A673 (cell line): Measurements from ENCODE around the gene PRUNE2. TPM values are rescaled to one million over a fixed set of nuclear protein-coding genes. Genes with fewer than 3 reads are reported as not detected.

Experiments used
- BruUV-seq: library from RNA; stranded (reverse); fragments of 400-500 nt; replicated peaks from 2 replicates; lab custom pipeline; 2021; lab: Mats Ljungman, UMichigan
- CTCF ChIA-PET: fragments of 300-600 bp; sonication (Branson Sonifier 250); formaldehyde crosslinking; loops from one replicate; lab custom pipeline; 2022; ENCODE audit warnings: antibody characterized with exemption; lab: Charles Lee
- POLR2A ChIA-PET: fragments of 300-600 bp; sonication (Branson Sonifier 250); formaldehyde crosslinking; loops from one replicate; lab custom pipeline; 2022; ENCODE audit warnings: antibody characterized with exemption; ENCODE audit not compliant: low non-redundant PET; lab: Charles Lee
- DNase-seq: peaks from one replicate; pipeline ENCODE4 v3.0.0-alpha.2; 2015; ENCODE audit warnings: low spot score
- H3K27ac ChIP-seq: fragments of 200-600 bp; sonication (generic); 2 replicates; pipeline ENCODE4 v1.5.1; 2016; ENCODE audit warnings: mixed run types, low read depth, mild to moderate bottlenecking, mixed read lengths, antibody characterized with exemption, low read length; ENCODE audit not compliant: poor library complexity, severe bottlenecking
- H3K27me3 ChIP-seq: fragments of 200-600 bp; sonication (generic); replicated peaks from 2 replicates; pipeline ENCODE4 v1.6.1; 2017; ENCODE audit warnings: mixed run types, low read depth, mild to moderate bottlenecking, mixed read lengths, antibody characterized with exemption, low read length; ENCODE audit not compliant: insufficient read depth, poor library complexity
- H3K36me3 ChIP-seq: fragments of 200-600 bp; sonication (generic); 2 replicates; pipeline ENCODE4 v1.6.1; 2016; ENCODE audit warnings: mixed run types, mild to moderate bottlenecking, mixed read lengths, antibody characterized with exemption, low read length; ENCODE audit not compliant: insufficient read depth, poor library complexity, severe bottlenecking
- H3K4me1 ChIP-seq: fragments of 200-600 bp; sonication (generic); 2 replicates; pipeline ENCODE4 v1.6.1; 2017; ENCODE audit warnings: mixed run types, mild to moderate bottlenecking, mixed read lengths, antibody characterized with exemption, low read length; ENCODE audit not compliant: insufficient read depth, poor library complexity, severe bottlenecking
- H3K4me3 ChIP-seq: fragments of 200-600 bp; sonication (generic); 2 replicates; pipeline ENCODE4 v1.5.1; 2016; ENCODE audit warnings: low read depth, mixed run types, mild to moderate bottlenecking, mixed read lengths, low read length; ENCODE audit not compliant: poor library complexity, severe bottlenecking
- H3K9me3 ChIP-seq: fragments of 200-600 bp; sonication (generic); 2 replicates; pipeline ENCODE4 v1.6.1; 2016; ENCODE audit warnings: mixed run types, low read depth, mild to moderate bottlenecking, mixed read lengths, antibody characterized with exemption, low read length; ENCODE audit not compliant: poor library complexity, severe bottlenecking
- CTCF ChIP-seq: fragments of 300-800, 200-600 bp; sonication (generic); conservative IDR thresholded peaks from 2 replicates; pipeline ENCODE4 v1.5.1; 2017; ENCODE audit warnings: low read depth, mild to moderate bottlenecking, antibody characterized with exemption, low read length, moderate library complexity, mixed read lengths
- EZH2 ChIP-seq: fragments of 200-600 bp; sonication (generic); IDR thresholded peaks from 2 replicates; pipeline ENCODE4 v1.6.1; 2017; ENCODE audit warnings: borderline replicate concordance, low read depth, mild to moderate bottlenecking, mixed read lengths, antibody characterized with exemption, low read length; ENCODE audit not compliant: poor library complexity, severe bottlenecking
- intact Hi-C: fragments of 100-400 bp; cut with micrococcal nuclease; formaldehyde crosslinking; loops from one replicate; pipeline ENCODE4 v1.10.0; 2022; ENCODE audit not compliant: unreplicated experiment
- total RNA-seq: library from RNA; stranded (reverse); gene quantifications from 2 replicates; pipeline ENCODE4 v1.2.3, GENCODE V29; 2021

Gene PRUNE2
- total RNA-seq, 1 experiment from 2014 or later, result not detected

DNA sequence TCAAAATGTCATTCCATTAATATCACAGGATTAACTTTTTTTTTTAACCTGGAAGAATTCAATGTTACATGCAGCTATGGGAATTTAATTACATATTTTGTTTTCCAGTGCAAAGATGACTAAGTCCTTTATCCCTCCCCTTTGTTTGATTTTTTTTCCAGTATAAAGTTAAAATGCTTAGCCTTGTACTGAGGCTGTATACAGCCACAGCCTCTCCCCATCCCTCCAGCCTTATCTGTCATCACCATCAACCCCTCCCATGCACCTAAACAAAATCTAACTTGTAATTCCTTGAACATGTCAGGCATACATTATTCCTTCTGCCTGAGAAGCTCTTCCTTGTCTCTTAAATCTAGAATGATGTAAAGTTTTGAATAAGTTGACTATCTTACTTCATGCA, 121.0 kb downstream of the PRUNE2 start:
- Histone ChIP-seq H3K27ac (no peak overlapping the region), H3K4me3 (no peak overlapping the region), H3K4me1 (no peaks in the 10 kb centered on the region), H3K27me3 (peaks cover 5% of the 10 kb centered on the region), H3K36me3 (no peaks in the 10 kb centered on the region), H3K9me3 (no peaks in the 10 kb centered on the region)
- intact Hi-C loops, result no loop called here
- DNase-seq, result no peak
- no TSS peak for BruUV-seq
- TF ChIP-seq EZH2, result no peak
- no peak for TF ChIP-seq CTCF
- ChIA-PET POLR2A (no interaction called here), CTCF (no interaction called here)

DNA sequence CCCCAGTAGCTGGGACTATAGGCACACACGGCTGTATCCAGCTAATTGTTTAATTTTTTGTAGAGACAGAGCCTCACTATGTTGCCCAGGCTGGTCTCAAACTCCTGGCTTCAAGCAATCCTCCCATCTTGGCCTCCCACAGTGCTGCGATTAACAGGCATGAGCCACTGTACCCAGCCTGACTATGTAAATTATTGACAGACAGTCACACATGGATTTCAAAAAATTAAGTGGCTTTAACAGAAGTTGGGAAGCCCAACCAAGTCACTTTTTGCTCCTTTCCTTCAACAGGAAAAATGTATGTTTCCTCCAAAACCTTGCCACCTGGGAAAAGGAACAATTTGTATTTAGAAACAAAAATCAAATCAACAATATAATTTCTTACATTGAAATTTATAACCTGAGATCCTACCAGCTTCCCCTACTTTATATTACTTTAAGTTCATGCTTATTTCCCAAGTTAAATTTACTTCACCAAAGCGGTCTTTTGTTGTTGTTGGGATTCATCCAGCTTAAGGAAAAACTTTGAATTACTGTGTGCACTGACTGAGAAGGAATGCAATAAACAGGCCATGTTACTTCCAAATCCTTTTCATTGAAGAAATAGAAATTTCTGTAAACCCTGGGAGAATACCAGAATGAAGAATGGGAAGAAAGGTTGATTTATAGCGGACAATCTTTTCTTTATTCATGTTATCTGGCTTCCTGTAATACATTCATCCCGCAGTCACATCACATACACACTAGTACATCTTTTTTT, 133.0 kb downstream of the PRUNE2 start:
- ChIA-PET POLR2A (no interaction called here), CTCF (no interaction called here)
- Histone ChIP-seq H3K9me3 (no peaks in the 10 kb centered on the region), H3K4me3 (no peak overlapping the region), H3K27me3 (peaks cover 14% of the 10 kb centered on the region), H3K4me1 (no peaks in the 10 kb centered on the region), H3K36me3 (no peaks in the 10 kb centered on the region), H3K27ac (no peak overlapping the region)
- intact Hi-C loops, result no loop called here
- peak; percentile 42 for DNase-seq
- BruUV-seq, result no TSS peak
- TF ChIP-seq EZH2 (no peak), CTCF (no peak)

- no peak overlapping the region for H3K4me3 ChIP-seq
- no peak overlapping the region for H3K27ac ChIP-seq
- BruUV-seq, result no TSS peak
- intact Hi-C loops, result no loop called here
- POLR2A ChIA-PET, result no interaction called here
- H3K36me3 ChIP-seq, result no peaks in the 10 kb centered on the region
- H3K27me3 ChIP-seq, result peaks cover 7% of the 10 kb centered on the region
- H3K4me1 ChIP-seq, result no peaks in the 10 kb centered on the region
- no peak for DNase-seq
- CTCF ChIA-PET, result no interaction called here
- TF ChIP-seq EZH2, result no peak
- TF ChIP-seq CTCF, result no peak
- no peaks in the 10 kb centered on the region for H3K9me3 ChIP-seq
These were observed 139.8 kb downstream of the PRUNE2 start for GRCh38 chr9:76766126-76766525.
